Measurements from ENCODE around the gene ENTR1. TPM values are rescaled to one million over a fixed set of nuclear protein-coding genes. Genes with fewer than 3 reads are reported as not detected.

Gene ENTR1
- polyA plus RNA-seq, 1 donor from 2014 or later, result 63.7 TPM

DNA sequence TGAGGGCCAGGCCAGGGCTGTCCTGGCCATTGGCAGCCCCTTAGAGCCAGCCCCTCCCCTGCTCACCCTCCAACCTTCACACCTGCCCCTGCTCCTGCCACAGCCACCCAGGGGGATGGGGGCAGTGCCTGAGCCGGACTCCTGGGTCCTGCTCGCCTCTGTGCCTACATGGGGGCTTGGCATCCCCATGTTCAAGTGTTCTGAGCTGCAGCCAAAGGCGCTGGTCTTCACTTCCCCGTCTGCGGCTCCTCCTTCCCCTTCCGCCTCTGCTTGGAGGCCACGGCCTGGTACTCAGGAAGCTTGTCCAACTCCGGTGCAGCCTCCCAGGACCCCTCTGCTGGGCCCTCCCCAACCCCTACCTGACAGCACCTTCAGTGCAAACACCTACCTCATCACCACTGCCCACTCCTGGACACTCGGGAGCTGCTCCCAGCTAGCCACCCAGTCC, 44.6 kb downstream of the ENTR1 start:
- H3K27me3 ChIP-seq (ENCODE audit: insufficient read depth, low read depth, low read length), result no peaks in the 10 kb centered on the region
- no peak overlapping the region for H3K4me2 ChIP-seq (ENCODE audit: low read length)
- TF ChIP-seq TAF1 (IDR thresholded peaks at IDR 0.05; ENCODE audit: low read depth) (no peak), EZH2 (IDR thresholded peaks at IDR 0.05; ENCODE audit: borderline replicate concordance, insufficient read depth, low read length, poor library complexity, severe bottlenecking) (no peak), SMC3 (conservative IDR thresholded peaks at IDR 0.05; ENCODE audit: poor library complexity) (no peak), EP300 (conservative IDR thresholded peaks at IDR 0.05; ENCODE audit: poor library complexity, severe bottlenecking) (no peak), CTCF (IDR thresholded peaks at IDR 0.05; ENCODE audit: poor library complexity, severe bottlenecking) (no peak), RAD21 (conservative IDR thresholded peaks at IDR 0.05) (no peak), POLR2AphosphoS5 (IDR thresholded peaks at IDR 0.05) (no peak), MXI1 (conservative IDR thresholded peaks at IDR 0.05; ENCODE audit: poor library complexity, severe bottlenecking) (no peak)
- TF ChIP-seq, protein P1, sequence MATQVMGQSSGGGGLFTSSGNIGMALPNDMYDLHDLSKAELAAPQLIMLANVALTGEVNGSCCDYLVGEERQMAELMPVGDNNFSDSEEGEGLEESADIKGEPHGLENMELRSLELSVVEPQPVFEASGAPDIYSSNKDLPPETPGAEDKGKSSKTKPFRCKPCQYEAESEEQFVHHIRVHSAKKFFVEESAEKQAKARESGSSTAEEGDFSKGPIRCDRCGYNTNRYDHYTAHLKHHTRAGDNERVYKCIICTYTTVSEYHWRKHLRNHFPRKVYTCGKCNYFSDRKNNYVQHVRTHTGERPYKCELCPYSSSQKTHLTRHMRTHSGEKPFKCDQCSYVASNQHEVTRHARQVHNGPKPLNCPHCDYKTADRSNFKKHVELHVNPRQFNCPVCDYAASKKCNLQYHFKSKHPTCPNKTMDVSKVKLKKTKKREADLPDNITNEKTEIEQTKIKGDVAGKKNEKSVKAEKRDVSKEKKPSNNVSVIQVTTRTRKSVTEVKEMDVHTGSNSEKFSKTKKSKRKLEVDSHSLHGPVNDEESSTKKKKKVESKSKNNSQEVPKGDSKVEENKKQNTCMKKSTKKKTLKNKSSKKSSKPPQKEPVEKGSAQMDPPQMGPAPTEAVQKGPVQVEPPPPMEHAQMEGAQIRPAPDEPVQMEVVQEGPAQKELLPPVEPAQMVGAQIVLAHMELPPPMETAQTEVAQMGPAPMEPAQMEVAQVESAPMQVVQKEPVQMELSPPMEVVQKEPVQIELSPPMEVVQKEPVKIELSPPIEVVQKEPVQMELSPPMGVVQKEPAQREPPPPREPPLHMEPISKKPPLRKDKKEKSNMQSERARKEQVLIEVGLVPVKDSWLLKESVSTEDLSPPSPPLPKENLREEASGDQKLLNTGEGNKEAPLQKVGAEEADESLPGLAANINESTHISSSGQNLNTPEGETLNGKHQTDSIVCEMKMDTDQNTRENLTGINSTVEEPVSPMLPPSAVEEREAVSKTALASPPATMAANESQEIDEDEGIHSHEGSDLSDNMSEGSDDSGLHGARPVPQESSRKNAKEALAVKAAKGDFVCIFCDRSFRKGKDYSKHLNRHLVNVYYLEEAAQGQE (IDR thresholded peaks at IDR 0.05; ENCODE audit: borderline replicate concordance), result no peak
- H3K9ac ChIP-seq (ENCODE audit: low read length), result no peak overlapping the region
- H3K9me2 ChIP-seq (ENCODE audit: insufficient read depth, low read length), result no peaks in the 10 kb centered on the region
- H3K9me3 ChIP-seq (ENCODE audit: low read length), result no peaks in the 10 kb centered on the region
- H3K79me2 ChIP-seq (replicated peaks; ENCODE audit: insufficient read depth, low read length), result no peaks in the 10 kb centered on the region
- no peaks in the 10 kb centered on the region for H4K20me1 ChIP-seq (ENCODE audit: insufficient read depth)
- no peaks in the 10 kb centered on the region for H3K36me3 ChIP-seq (ENCODE audit: insufficient read depth, low read length)
- no peaks in the 10 kb centered on the region for H3F3A ChIP-seq (ENCODE audit: insufficient read depth, low read length, poor library complexity, severe bottlenecking)
- H3K27ac ChIP-seq (ENCODE audit: low read length), result no peak overlapping the region
- H2AFZ ChIP-seq (ENCODE audit: low read depth, low read length), result no peak overlapping the region
- H3K4me3 ChIP-seq (ENCODE audit: low read length), result no peak overlapping the region

GRCh38 chr9:136364942-136365774, 45.3 kb downstream of the ENTR1 start:
- no peak overlapping the region for H3K27ac ChIP-seq (ENCODE audit: low read length)
- H3K9me2 ChIP-seq (ENCODE audit: insufficient read depth, low read length), result no peaks in the 10 kb centered on the region
- no peak overlapping the region for H2AFZ ChIP-seq (ENCODE audit: low read depth, low read length)
- H3K36me3 ChIP-seq (ENCODE audit: insufficient read depth, low read length), result no peaks in the 10 kb centered on the region
- no peaks in the 10 kb centered on the region for H3F3A ChIP-seq (ENCODE audit: insufficient read depth, low read length, poor library complexity, severe bottlenecking)
- no peaks in the 10 kb centered on the region for H3K27me3 ChIP-seq (ENCODE audit: insufficient read depth, low read depth, low read length)
- no peak overlapping the region for H3K4me2 ChIP-seq (ENCODE audit: low read length)
- TF ChIP-seq MXI1 (conservative IDR thresholded peaks at IDR 0.05; ENCODE audit: poor library complexity, severe bottlenecking) (no peak), CTCF (IDR thresholded peaks at IDR 0.05; ENCODE audit: poor library complexity, severe bottlenecking) (no peak), POLR2AphosphoS5 (IDR thresholded peaks at IDR 0.05) (no peak), SMC3 (conservative IDR thresholded peaks at IDR 0.05; ENCODE audit: poor library complexity) (no peak), RAD21 (conservative IDR thresholded peaks at IDR 0.05) (no peak), TAF1 (IDR thresholded peaks at IDR 0.05; ENCODE audit: low read depth) (no peak), EZH2 (IDR thresholded peaks at IDR 0.05; ENCODE audit: borderline replicate concordance, insufficient read depth, low read length, poor library complexity, severe bottlenecking) (no peak), EP300 (conservative IDR thresholded peaks at IDR 0.05; ENCODE audit: poor library complexity, severe bottlenecking) (no peak)
- TF ChIP-seq, protein P1 (IDR thresholded peaks at IDR 0.05; ENCODE audit: borderline replicate concordance), result no peak
- H4K20me1 ChIP-seq (ENCODE audit: insufficient read depth), result no peaks in the 10 kb centered on the region
- H3K9ac ChIP-seq (ENCODE audit: low read length), result no peak overlapping the region
- H3K79me2 ChIP-seq (replicated peaks; ENCODE audit: insufficient read depth, low read length), result no peaks in the 10 kb centered on the region
- no peak overlapping the region for H3K4me3 ChIP-seq (ENCODE audit: low read length)
- H3K9me3 ChIP-seq (ENCODE audit: low read length), result no peaks in the 10 kb centered on the region

Measured in neural cell (in vitro differentiated cells).